Stimulated activated CD4-positive, alpha-beta T cell treated with anti-CD3 and anti-CD28 coated beads, Interleukin-2, amount 100 ng/mL, for 48 hours (primary cell): ENCODE results near the gene GPC2.
"Not testable (repeated sequence)": the region's sequence is repeated elsewhere in the genome, so short reads cannot be mapped to it uniquely, and the experiment has no call there.

Experiments used
- DNase-seq, 2 donors: peaks; one replicate each; pipeline ENCODE4 v3.0.0-alpha.2; 2020

GPC2 gene

GRCh38 chr7:100200693-100201092 is 23.5 kb upstream of the GPC2 start:
- DNase-seq = no peak

GRCh38 chr7:100198266-100198665 is 21.1 kb upstream of the GPC2 start:
- no peak for DNase-seq

GRCh38 chr7:100195901-100196322 is 18.7 kb upstream of the GPC2 start:
- DNase-seq = not testable (repeated sequence)

GRCh38 chr7:100195222-100195621 is 18.0 kb upstream of the GPC2 start:
- no peak for DNase-seq

GRCh38 chr7:100192969-100193368 is 15.8 kb upstream of the GPC2 start:
- no peak for DNase-seq

GRCh38 chr7:100192281-100192862 is 15.2 kb upstream of the GPC2 start:
- not testable (repeated sequence) for DNase-seq

- DNase-seq = no peak
These were observed 14.6 kb upstream of the GPC2 start for GRCh38 chr7:100191775-100192174.

- DNase-seq = no peak
These were observed 13.0 kb upstream of the GPC2 start for GRCh38 chr7:100190048-100190711.

- DNase-seq = no peak
These were observed 11.9 kb upstream of the GPC2 start for GRCh38 chr7:100189061-100189460.

- DNase-seq = no peak
These were observed 8.5 kb upstream of the GPC2 start for GRCh38 chr7:100185726-100186125.

GRCh38 chr7:100183090-100183489 is 5.9 kb upstream of the GPC2 start:
- not testable (repeated sequence) for DNase-seq

- not testable (repeated sequence) for DNase-seq
These were observed 5.4 kb upstream of the GPC2 start for GRCh38 chr7:100182616-100183015.

- not testable (repeated sequence) for DNase-seq
These were observed 2.9 kb upstream of the GPC2 start for GRCh38 chr7:100180084-100180483.

GRCh38 chr7:100176096-100177044 is 811 bp downstream of the GPC2 start:
- DNase-seq = no peak

GRCh38 chr7:100175296-100175935 is 1.8 kb downstream of the GPC2 start:
- DNase-seq = no peak

GRCh38 chr7:100174582-100174981 is 2.6 kb downstream of the GPC2 start:
- no peak for DNase-seq

- DNase-seq = no peak
These were observed 3.2 kb downstream of the GPC2 start for GRCh38 chr7:100173806-100174495.

- no peak for DNase-seq
These were observed 5.3 kb downstream of the GPC2 start for GRCh38 chr7:100171840-100172239.

- DNase-seq = no peak
These were observed 6.0 kb downstream of the GPC2 start for GRCh38 chr7:100171087-100171681.

GRCh38 chr7:100170101-100170897 is 6.9 kb downstream of the GPC2 start:
- no peak for DNase-seq

- DNase-seq = no peak
These were observed 7.9 kb downstream of the GPC2 start for GRCh38 chr7:100169147-100169850.
